Vagina (tissue), 2 donors: ENCODE data around the gene NTM. TPM values are rescaled to one million over a fixed set of nuclear protein-coding genes. Genes with fewer than 3 reads are reported as not detected.

Source experiments
- DNase-seq, 2 donors: peaks; one replicate each; pipeline ENCODE4 v3.0.0-alpha.2; 2017; ENCODE audit errors: extremely low spot score in 2 of 2
- H3K27ac ChIP-seq: fragments of 200-600 bp; sonication (generic); one replicate; pipeline ENCODE4 v1.5.1; 2019
- H3K27me3 ChIP-seq: fragments of 200-600 bp; sonication (generic); one replicate; pipeline ENCODE4 v1.5.1; 2019
- H3K36me3 ChIP-seq, 2 donors: fragments of 200-600 bp; sonication (generic); one replicate each; pipeline ENCODE4 v1.5.1; 2017 to 2019
- H3K4me1 ChIP-seq: fragments of 200-600 bp; sonication (generic); one replicate; pipeline ENCODE4 v1.5.1; 2019
- H3K4me3 ChIP-seq, 2 donors: fragments of 200-600 bp; sonication (generic); 1 replicate in 1 of 2; 2 replicates in 1 of 2; pipeline ENCODE4 v1.5.1; 2016 to 2019
- H3K9me3 ChIP-seq: fragments of 200-600 bp; sonication (generic); one replicate; pipeline ENCODE4 v1.5.1; 2019
- CTCF ChIP-seq, 3 experiments: fragments of 450-650 bp in 2 of 3; fragments of 200-600 bp in 1 of 3; sonication (generic) in 1 of 3; IDR thresholded peaks; one replicate each; pipeline ENCODE4 v1.5.1; 2017 to 2019; ENCODE audit warnings: antibody characterized with exemption in 3 of 3, mild to moderate bottlenecking in 2 of 3, moderate library complexity in 2 of 3
- POLR2A ChIP-seq, 2 donors: fragments of 450-650 bp; IDR thresholded peaks; one replicate each; pipeline ENCODE4 v1.6.1; 2017; ENCODE audit warnings: antibody characterized with exemption in 2 of 2, mild to moderate bottlenecking in 2 of 2, moderate library complexity in 2 of 2
- POLR2AphosphoS5 ChIP-seq, 2 donors: sonication (generic); formaldehyde crosslinking; IDR thresholded peaks; one replicate each; pipeline ENCODE4 v1.9.0; 2017; ENCODE audit warnings: antibody characterized with exemption in 2 of 2, mild to moderate bottlenecking in 2 of 2, low read depth in 1 of 2; ENCODE audit not compliant: insufficient read depth in 1 of 2
- intact Hi-C: fragments of 100-400 bp; cut with DNase I; formaldehyde crosslinking; loops from one replicate; pipeline ENCODE4 v1.15.1; 2023
- total RNA-seq: library from RNA; depleted of rRNA; stranded (reverse); fragments of >200 nt; gene quantifications from one replicate; pipeline ENCODE4 v1.2.3, GENCODE V29; 2016

NTM gene
- total RNA-seq, 1 donor from 2014 or later: 4.2 TPM

- Histone ChIP-seq H3K9me3 (no peaks in the 10 kb centered on the region), H3K27ac (no peak overlapping the region), H3K36me3 (no peaks in the 10 kb centered on the region), H3K4me3 (no peak overlapping the region), H3K4me1 (no peaks in the 10 kb centered on the region), H3K27me3 (no peaks in the 10 kb centered on the region)
- TF ChIP-seq POLR2A (IDR thresholded peaks at IDR 0.05): no peak
- DNase-seq: no peak
- intact Hi-C loops: no loop called here
These were observed 273.9 kb downstream of the NTM start for GRCh38 chr11:131644204-131644795.

GRCh38 chr11:131645237-131645636, 274.8 kb downstream of the NTM start:
- intact Hi-C loops: no loop called here
- H3K4me1 ChIP-seq: no peaks in the 10 kb centered on the region

GRCh38 chr11:131649856-131650255, 279.4 kb downstream of the NTM start:
- no peaks in the 10 kb centered on the region for H3K9me3 ChIP-seq
- no peaks in the 10 kb centered on the region for H3K4me1 ChIP-seq
- intact Hi-C loops: no loop called here
- TF ChIP-seq CTCF (IDR thresholded peaks at IDR 0.05) (no peak), POLR2A (IDR thresholded peaks at IDR 0.05) (no peak), POLR2AphosphoS5 (IDR thresholded peaks at IDR 0.05; ENCODE audit: insufficient read depth in 1 of 2, low read depth in 1 of 2) (no peak)
- H3K27me3 ChIP-seq: no peaks in the 10 kb centered on the region
- no peak overlapping the region for H3K27ac ChIP-seq
- no peak overlapping the region for H3K4me3 ChIP-seq
- no peaks in the 10 kb centered on the region for H3K36me3 ChIP-seq
- DNase-seq: peak in 1 of 2 donors; percentile 49

More at GRCh38 chr11:131645237-131645636, 274.8 kb downstream of the NTM start:
- no peaks in the 10 kb centered on the region for H3K9me3 ChIP-seq
- H3K4me3 ChIP-seq: no peak overlapping the region
- no peak for TF ChIP-seq POLR2AphosphoS5 (IDR thresholded peaks at IDR 0.05; ENCODE audit: insufficient read depth in 1 of 2, low read depth in 1 of 2)
- no peak for TF ChIP-seq CTCF (IDR thresholded peaks at IDR 0.05)
- no peak for TF ChIP-seq POLR2A (IDR thresholded peaks at IDR 0.05)
- no peaks in the 10 kb centered on the region for H3K27me3 ChIP-seq
- no peak for DNase-seq
- H3K36me3 ChIP-seq: no peaks in the 10 kb centered on the region
- no peak overlapping the region for H3K27ac ChIP-seq

- intact Hi-C loops: no loop called here
- Histone ChIP-seq H3K9me3 (no peaks in the 10 kb centered on the region), H3K4me1 (no peaks in the 10 kb centered on the region), H3K4me3 (no peak overlapping the region), H3K36me3 (no peaks in the 10 kb centered on the region), H3K27ac (no peak overlapping the region), H3K27me3 (no peaks in the 10 kb centered on the region)
- no peak for DNase-seq
- no peak for TF ChIP-seq CTCF (IDR thresholded peaks at IDR 0.05)
These were observed 281.8 kb downstream of the NTM start for GRCh38 chr11:131652231-131652630.

- intact Hi-C loops: no loop called here
- no peak overlapping the region for H3K4me3 ChIP-seq
- H3K4me1 ChIP-seq: no peaks in the 10 kb centered on the region
- H3K27me3 ChIP-seq: no peaks in the 10 kb centered on the region
- no peak for DNase-seq
- H3K27ac ChIP-seq: no peak overlapping the region
- TF ChIP-seq POLR2A (IDR thresholded peaks at IDR 0.05) (no peak), POLR2AphosphoS5 (IDR thresholded peaks at IDR 0.05; ENCODE audit: insufficient read depth in 1 of 2, low read depth in 1 of 2) (no peak), CTCF (IDR thresholded peaks at IDR 0.05) (no peak)
- no peaks in the 10 kb centered on the region for H3K9me3 ChIP-seq
- H3K36me3 ChIP-seq: no peaks in the 10 kb centered on the region
These were observed 282.8 kb downstream of the NTM start for GRCh38 chr11:131653260-131653659.
